Bone marrow (tissue), 2 donors: Measurements from ENCODE around the gene APBB3.
A peak's percentile ranks its signal among the peaks of the same experiment; 100 is the strongest.
"Not testable (repeated sequence)": the region's sequence is repeated elsewhere in the genome, so short reads cannot be mapped to it uniquely, and the experiment has no call there.

Source experiments
- DNase-seq, 2 donors: peaks; one replicate each; lab custom pipeline; 2025; lab: John Stamatoyannopoulos, UW

APBB3 gene, protein sequence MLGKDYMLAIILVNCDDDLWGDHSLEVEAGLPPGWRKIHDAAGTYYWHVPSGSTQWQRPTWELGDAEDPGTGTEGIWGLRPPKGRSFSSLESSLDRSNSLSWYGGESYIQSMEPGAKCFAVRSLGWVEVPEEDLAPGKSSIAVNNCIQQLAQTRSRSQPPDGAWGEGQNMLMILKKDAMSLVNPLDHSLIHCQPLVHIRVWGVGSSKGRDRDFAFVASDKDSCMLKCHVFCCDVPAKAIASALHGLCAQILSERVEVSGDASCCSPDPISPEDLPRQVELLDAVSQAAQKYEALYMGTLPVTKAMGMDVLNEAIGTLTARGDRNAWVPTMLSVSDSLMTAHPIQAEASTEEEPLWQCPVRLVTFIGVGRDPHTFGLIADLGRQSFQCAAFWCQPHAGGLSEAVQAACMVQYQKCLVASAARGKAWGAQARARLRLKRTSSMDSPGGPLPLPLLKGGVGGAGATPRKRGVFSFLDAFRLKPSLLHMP

DNA sequence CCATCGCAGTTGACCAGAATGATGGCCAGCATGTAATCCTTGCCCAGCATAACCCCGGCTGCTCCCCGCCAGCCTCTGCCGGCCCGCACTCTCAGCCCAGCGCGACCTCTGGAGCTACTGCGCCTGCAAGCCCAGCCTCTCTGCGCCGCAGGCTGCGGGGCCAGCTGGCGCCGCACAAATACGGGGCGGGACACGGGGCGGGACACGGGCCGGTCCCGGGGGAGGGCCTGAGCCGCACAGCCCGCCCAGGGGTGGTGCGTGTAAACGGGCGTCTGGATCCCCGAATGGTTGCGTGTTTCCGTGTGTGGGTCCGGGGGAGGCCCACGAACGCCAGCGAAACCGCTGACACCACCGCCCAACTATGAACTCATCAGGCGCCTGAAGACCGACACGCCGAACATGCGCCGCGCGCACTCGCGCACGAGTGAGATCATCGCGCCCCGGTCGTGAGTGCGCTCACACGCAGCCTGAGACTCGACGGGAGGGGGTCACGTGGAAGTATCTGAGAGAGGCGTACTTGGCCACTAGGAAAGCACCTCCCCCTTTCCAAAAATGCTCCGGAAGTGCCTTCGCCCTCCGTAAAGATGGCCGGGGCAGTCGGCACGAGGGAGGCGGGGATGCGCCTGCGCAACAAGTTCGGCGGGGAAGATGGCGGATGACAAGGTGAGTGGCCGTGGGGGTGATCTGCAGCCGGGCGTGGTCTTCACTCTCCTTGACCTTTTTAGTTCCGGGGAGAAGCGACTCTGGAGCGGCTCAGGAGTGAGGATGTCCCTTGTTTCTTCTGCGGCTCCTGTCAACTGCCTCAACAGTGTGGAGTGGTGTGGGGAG lies at the start of gene APBB3, which contains the start of gene SLC35A4:
Gene APBB3 (minus strand): TSS at position 403 of the 828 bp plus-strand sequence. CDS start 353 bp downstream, at position 50.
Gene SLC35A4 (plus strand): TSS at position 633 of the 828 bp plus-strand sequence. CDS start 2,342 bp downstream, outside the sequence.
- DNase-seq: peak; percentile 98 to 99

DNA sequence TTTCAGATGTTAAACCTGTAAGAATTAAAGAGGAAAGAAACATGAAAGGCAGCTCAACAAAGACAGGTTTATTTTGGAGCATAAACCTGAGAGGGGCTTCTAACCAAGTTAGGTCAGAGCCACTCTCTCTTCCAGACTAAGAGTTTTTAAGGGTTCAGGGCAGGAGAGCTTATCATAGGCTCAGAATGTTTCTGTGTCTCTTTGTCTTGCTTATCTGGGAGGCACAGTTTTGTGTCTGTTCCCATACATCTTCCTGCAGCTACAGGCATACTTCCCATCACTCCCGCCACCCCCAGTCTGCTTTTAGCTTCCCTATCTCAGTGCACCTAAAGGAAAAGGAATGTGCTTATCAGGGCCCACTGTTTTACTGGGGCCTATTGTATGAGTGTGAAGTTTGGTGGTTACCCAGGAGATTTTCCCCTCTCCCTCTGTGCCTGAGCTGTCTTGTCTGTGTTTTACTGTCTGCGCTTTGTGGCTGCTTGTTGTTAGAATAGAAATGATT lies 46.7 kb upstream of the APBB3 start:
- no peak for DNase-seq

DNA sequence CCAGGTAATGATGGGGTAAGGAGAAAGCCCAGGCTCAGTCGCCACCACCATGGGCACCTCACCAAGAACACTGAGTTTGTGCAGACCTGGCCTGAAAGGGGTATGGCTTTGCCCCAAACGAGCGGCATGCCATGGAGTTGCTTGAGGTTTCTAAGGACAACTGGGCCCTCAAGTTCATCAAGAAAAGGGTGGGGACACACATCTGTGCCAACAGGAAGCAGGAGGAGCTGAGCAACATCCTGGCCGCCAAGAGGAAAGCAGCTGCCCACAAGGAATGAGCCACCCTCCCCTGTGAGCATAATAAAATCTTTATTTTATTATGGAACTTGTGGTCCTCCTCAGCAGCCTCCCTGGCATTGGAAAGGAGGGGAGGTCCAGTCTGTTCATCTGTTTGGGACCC lies 44.7 kb upstream of the APBB3 start:
- no peak for DNase-seq

DNA sequence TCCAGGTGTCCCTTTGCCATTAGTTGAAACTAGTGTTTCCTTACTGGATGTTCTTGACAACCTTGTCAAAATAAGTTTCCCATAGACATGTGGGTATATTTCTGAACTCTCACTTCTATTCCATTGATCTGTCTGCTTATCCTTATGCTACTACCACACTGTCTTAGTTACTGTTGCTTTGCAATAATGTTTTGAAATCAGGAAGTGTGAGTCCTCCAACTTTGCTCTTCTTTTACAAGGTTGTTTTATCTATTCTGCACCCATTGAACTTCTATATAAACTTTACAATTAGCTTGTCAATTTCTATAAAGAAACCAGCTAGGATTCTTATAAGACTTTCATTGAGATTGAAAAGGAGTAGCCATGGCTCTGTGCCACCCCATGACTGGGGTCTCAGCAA lies 44.3 kb upstream of the APBB3 start:
- DNase-seq: no peak

DNA sequence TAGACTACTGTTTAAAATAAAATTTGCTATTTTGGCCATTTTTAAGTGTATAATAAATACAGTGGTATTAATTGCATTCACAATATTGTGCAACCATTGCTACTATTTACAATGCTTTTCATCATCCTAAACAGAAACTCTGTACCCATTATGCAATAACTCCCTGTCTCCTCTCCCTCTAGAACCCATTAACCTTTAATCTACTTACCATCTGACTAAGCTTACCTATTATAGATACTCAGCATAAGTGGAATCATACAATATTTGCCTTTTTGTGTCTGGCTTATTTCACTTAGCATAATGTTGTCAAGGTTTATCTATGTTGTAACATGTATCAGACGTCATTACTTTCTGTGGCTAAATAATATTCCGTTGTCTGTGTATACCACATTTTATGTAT lies 42.6 kb upstream of the APBB3 start:
- no peak for DNase-seq

DNA sequence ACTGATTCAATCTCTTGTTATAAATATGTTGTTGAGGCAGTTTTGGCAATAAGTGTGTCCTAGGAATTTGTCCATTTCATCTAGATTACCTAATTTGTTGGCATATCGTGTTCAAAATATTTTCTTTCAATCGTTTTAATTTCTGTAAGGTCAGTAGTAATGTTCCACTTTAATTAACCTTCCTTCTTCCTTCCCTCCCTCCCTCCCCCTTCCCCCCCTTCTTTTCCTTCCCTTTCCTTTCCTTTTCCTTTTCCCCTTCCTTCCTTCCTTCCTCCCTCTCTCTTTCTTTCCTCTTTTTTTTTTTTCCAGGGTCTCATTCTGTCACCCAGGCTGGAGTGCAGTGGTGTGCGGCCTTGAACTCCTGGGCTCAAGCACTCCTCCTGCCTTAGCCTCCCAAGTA lies 41.5 kb upstream of the APBB3 start:
- no peak for DNase-seq

DNA sequence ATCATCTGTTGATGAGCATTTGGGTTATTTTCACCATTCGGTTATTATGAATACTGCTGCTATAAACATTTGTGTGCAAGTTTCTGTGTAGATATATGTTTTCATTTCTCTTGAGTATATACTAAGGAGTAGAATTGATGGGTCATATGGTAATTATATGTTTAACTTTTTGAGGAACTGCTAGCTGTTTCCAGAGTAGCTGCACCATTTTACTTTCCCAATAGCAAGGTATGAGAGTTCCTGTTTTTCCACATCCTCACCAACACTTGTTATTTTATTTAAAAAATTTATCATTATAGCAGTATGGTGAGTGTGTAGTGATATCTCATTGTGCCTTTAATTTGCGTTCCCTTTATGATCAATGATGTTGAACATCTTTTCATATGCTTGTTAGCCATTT lies 39.3 kb upstream of the APBB3 start:
- no peak for DNase-seq

DNA sequence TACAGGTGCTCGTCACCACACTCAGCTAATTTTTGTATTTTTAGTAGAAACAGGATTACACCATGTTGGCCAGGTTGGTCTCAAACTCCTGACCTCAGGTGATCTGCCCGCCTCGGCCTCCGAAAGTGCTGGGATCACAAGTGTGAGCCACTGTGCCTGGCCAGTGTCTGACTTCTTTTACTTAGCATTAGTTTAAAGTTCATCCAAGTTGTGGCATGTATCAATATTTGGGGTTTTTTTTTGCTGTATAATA lies 39.0 kb upstream of the APBB3 start:
- DNase-seq: not testable (repeated sequence)

DNA sequence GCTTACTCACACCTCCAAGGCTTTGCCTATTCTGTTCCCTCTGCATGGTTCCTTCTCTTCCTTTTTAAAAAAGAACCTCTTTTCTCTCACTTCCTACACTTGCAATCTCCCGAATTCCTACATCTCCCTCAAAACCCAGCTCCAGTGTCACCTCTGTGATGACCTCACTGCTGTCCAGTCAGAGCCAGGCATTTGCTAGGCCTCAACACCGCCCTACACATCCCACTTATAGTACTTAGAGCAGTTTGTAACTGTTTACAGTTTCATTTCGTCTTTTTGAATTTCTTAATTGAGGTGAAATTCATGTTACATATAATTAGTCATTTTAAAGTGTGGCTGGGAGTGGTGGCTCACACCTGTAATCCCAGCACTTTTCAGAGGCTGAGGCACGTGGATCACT lies 37.7 kb upstream of the APBB3 start:
- DNase-seq: no peak

DNA sequence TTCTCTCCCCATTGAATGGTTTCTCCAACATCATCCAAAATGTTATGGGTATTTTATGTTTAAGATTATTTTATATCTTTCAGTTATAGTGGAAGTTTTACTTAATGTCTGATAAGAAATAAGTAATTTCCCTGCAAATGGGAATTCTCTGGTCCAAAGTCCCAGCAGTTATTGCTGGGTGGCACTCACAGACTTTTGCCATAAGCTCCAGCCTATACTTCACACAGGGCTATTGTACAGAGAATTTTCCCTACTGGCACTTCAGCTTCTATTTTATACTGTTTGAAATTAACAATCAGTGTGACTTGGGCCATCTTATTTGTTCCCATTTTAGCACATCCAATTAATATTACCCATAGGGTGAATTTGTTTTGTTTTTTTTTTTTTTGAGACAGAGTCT lies 35.7 kb upstream of the APBB3 start:
- no peak for DNase-seq

DNA sequence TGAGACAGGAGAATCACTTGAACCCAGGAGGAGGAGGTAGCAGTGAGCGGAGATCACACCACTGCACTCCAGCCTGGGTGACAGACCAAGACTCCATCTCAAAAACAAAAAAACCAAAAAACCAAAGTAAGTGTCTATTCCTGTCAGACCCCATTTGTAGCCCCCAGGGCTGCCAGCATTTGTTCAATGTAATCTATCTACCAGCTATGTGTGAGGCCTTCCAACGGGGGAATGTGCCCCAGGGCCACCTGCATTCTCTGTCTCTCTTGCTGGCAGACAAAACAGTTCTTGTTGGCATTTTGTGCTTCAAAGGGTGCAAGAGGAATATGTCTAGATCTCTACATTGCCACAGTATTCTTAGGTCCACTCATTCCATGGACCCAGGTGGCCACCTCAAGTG lies 34.4 kb upstream of the APBB3 start:
- DNase-seq: no peak

DNA sequence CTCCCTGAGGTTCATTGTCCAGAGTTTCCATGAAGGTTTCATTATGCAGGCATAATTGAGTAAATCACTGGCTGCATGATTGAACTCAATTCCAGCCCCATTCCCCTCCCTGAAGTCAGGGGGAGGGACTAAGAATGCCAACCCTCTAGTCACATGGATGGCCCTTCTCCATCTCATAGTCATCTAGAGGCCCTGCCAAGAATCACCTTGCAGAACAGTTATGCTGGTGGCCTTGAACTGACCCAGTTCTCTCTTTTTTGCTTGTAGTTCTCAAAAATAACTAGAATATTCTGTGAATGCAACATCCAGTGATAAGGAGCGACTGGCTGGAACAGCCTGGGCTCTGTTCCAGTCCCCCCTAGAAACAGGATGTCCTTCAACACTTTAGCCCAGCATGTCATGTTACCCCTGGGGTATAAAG lies 31.9 kb upstream of the APBB3 start:
- DNase-seq: no peak

DNA sequence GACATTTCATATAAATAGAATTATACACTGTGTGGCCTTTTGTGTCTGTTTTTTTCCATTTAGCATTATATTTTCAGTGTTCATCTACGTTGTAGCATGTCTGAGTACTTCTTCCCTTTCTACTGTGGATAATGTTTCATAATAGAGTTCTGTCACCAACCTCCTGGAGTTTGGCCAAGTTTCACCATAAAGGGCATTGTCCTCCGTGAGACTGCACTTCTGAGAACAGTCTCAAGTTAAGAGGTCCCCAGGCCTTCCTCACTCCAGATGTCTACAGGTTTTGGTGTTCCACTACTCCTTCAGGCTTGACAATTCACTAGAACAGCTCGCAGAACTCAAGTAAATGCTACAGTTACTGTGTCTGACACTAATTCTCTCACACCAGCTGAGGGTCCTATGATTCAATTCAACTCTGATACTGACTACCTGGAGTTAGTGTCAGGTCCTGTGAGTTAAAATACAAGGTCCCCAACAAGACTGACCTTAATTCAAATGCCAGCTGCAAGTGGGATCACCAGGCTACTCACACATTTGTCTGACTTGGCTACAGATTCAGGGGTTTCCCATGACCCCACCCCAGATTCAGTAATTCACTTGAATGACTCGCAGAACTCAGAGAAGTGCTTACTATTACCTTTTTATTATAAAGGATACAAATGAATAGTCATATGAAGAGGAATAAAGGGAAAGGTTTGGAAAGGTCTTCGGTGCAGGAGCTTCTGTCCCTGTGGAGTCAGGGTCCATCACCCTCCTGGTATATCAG lies 31.3 kb upstream of the APBB3 start:
- DNase-seq: peak; percentile 42 to 56

DNA sequence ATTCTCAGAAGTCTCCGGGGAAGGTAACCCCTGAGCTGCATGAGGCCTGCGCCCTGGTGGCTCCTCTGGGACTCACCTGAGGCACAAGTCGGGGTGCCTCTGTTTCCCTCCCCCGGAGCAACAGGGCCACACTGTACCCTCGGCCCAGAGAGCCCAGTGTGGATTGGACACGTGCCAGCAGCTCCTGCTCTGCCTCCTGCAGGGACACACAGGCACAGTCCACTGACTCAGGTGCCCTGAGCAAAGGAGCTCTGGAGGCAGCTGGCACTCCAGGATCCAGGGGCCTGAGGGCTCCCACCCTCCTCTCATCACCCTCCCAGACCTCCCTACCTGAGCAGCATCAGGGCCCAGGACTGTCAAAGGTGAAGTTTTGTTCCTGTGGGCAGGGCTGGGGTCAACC lies 29.8 kb upstream of the APBB3 start:
- DNase-seq: no peak

DNA sequence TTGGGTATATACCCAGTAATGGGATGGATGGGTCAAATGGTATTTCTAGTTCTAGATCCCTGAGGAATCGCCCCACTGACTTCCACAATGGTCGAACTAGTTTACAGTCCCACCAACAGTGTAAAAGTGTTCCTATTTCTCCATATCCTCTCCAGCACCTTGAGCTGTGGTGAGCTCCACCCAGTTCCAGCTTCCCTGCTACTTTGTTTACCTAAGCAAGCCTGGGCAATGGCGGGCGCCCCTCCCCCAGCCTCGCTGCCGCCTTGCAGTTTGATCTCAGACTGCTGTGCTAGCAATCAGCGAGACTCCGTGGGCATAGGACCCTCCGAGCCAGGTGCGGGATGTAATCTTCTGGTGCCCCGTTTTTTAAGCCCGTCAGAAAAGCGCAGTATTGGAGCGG lies 28.7 kb upstream of the APBB3 start:
- DNase-seq: not testable (repeated sequence)

DNA sequence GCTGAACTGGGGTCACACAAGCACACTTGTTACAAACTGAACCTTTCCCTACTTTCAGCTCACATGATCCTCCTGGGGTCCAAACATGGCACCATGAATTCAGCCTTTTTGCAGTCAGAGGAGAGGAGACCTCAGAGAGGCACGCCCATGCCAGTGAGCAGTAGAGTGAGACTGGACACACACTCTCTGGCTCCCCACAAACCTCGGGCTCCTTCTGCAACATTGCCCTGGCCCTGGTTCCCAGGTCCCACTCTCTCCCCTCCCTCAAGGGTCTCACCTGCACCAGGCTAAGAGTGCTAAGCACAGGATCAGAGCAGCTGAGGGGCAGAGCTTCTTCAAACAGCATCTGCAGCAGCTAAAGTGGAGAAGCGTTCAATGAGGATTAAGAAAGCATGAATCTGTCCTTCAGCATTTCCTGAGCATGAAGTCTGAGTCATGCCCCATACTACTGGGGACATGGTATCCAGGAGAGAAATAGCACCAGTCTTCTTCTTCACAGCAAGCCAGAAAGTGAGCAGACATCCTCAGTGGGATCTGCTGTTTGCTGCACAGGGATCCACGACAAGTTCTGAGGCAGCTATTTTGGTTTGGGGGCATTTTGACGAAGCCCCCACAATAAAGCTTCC lies 27.5 kb upstream of the APBB3 start:
- DNase-seq: peak in 1 of 2 donors; percentile 36

DNA sequence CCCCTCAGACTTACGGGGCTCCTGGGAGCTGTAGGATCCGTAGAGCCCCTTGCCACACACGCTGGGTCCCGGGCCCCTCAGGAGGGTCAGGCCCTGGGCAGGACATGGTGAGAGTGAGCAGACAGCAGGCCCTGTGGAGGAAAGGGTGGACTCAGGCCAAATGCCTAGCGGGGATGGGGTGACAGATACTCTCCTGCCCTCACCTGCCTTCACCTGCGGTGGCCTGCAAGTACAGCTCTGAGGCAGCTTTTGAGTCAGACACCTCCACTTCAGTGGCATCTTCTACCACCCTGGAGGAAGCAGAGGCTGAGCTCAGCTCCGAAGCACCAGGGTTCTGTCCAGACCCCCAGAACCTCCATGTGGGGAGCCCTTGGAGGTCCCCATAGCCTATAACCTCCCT lies 26.5 kb upstream of the APBB3 start:
- no peak for DNase-seq

DNA sequence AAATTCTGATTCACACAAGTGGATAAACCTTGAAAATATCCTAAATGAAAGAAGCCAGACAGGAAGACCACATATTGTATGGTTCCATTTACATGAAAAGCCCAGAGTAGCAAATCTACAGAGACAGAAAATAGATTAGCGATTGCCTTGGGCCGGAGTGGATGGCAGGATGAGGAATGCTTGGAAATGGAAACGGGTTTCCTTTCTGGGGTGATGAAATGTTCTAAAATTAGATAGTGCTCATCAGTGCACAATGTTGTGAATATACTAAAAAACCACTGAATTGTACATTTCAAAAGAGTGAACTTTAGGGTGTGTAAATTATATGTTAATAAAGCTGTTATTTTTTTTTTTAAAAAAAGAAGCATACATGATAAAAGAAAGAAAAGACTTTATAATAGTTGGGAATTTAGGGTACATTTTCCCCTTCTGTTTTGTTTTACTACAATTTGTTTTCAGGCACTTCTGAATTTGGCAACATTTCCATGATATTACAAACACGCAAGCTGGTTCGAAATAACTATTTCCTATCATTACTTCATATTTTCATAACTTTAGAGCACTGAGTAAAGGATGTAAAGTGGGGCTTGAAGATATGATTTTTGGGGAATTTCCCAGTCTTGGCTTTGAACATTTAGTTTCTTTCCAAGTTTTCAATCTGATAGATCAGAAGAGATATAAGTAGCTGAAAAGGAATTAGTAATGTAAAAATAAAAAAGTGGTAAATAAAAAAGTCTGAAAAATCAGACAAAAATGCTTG lies 24.1 kb upstream of the APBB3 start:
- no peak for DNase-seq

DNA sequence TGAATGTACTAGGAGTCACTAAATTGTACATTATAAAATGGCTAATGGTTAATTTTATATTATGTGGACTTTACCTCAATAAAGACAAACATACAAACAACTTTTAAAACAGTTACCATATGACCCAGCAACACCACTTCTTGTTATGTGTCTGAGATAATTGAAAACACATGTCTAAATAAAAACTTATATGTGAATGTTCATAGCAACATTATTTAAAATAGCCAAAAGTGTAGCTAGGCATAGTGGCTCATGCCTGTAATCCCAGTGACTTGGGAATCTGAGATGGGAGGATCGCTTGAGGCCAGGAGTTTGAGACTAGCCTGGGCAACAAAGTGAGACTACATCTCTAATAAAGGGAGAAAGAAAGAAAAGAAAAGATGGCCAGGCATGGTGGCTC lies 23.1 kb upstream of the APBB3 start:
- no peak for DNase-seq

DNA sequence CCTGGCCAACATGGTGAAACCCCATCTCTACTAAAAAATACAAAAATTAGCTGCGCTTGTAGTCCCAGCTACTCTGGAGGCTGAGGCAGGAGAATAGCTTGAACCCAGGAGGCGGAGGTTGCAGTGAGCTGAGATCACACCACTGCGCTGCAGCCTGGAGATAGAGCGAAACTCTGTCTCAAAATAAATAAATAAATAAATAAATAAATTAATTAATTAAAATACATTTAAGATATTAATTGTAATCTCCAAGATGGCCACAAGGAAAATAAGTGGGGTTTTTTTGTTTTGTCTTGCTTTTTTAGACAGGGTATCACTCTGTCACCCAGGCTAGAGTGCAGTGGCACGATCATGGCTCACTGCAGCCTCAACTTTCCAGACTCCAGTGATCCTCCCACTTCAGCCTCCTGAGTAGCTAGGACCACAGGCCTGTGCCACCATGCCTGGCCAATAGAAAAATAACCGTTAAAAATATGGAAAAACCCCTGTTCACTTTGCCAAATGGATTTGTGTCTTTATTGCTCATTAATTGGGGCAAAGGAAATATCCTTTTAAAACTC lies 14.9 kb upstream of the APBB3 start:
- DNase-seq: not testable (repeated sequence)

DNA sequence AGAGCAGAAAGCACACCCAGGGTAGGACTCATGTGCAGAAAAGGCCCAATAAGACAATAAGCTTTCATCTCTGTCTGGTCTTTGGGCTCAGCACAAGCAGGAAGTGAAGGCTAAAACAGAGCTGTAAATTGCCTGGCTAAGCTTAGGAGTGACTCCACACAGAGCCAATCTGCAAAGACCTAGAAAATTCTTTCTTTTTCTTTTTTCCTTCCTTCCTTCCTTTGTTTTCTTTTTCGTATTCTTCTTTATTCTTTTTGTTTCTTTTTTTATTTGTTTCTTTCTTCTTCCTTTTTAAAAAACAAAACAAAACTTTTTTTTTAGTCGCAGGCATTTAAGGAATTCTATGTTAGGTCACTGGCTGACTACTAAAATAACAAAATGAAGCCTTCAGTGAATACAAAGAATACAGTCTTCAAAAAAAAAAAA lies 12.4 kb upstream of the APBB3 start:
- DNase-seq: no peak
